Measurements from ENCODE around the gene EHHADH.

Gene EHHADH

DNA sequence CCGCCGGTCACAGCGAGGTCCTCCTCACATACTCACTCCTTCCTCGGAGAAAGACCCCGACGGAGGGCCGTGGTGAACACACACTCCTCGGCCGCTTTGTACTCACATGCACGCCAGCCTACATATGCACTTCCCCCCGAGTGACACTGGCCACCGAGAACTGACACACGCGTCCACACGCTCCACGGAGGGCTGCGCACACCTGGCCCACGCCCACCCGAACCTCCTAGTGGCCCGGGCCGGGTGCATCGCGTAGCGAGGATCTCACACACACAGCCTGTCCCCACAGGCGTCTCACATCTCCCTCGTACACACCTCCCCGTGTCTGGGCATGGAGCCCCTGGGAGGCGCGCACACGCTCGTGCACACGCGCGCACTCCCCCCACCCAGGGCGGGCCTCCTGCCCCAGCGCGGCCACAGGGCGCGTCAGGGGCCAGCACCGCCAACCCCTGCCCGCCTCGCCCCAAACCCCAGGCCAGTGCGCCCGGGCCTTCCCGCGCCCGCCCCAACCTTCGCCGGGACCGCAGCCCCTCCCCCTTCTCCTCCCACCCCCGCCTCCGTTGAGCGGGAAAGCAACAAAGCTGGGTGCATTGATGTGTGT, 100.6 kb downstream of the EHHADH start:
- no peak for DNase-seq

DNA sequence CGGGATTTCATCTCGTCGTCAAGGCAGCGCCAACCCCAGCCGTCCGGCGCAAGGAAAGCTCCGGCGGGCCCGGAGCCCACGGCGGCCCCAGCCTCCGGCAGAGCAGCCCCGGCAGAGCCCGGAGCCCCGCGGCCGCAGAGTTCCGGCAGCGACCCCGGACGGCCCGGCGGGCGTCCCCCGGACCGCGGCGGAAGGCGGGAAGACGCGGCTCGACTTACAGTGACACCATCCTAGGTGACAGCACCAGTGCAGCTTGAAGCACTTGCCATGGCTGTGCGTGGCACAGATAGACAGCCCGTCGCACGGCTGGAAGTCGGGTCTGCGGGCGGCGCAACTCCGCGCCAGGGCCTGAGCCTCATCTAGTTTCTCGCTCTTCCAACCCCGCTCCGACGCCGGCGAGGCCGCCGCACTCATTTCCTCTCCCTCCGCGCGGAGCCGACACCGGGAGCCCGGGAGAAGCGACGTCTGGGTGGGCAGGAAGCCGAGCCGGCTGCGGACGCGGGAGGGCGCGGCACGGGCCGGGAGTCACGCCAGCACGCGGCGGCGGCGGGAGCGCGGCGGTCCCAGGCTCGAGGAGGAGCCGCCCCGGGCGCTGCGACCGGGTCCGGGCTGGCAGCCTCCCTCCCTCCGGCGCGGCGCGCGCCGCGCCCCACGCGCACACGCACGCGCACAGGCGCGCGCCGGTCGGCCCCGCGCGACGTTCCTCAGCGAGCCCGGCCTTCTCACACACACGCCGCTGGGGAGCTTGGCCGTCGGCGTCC, 101.3 kb downstream of the EHHADH start, which contains the start of gene C3orf70:
C3orf70 (minus strand) TSS at position 651 of the 761 bp plus-strand sequence; CDS start at position 414, 237 bp downstream.
- in situ Hi-C loops (cut with MboI; ENCODE audit: low pct_unique_long_range_greater_than_20kb, low sequenced_read_pairs), result no loop called here
- peak; percentile 54 for DNase-seq

More for the DNA sequence above, 100.6 kb downstream of the EHHADH start:
- in situ Hi-C loops (cut with MboI; ENCODE audit: low pct_unique_long_range_greater_than_20kb, low sequenced_read_pairs), result no loop called here

DNA sequence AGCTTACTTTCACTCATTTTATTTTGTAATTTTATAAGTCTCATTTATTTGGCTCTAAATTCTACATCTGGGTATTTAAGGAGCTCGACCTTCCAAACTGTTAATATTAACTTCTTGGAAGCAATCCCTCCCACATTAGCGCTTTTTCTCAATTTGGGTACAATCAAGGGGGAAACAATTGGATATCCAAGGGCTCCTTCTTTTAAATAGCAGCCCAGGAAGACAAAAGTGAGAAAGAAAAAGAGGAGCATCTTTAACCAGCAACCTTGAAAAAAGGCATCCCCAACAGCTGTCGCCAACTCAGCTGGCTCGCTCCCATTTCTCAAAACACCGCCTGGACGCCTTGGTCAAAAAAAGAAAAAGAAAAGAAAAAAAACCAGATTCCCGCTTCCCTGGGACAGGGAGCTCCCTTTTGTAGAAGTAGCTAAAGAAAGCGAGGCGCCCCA, 101.9 kb downstream of the EHHADH start:
- in situ Hi-C loops (cut with MboI; ENCODE audit: low pct_unique_long_range_greater_than_20kb, low sequenced_read_pairs), result no loop called here
- no peak for DNase-seq

DNA sequence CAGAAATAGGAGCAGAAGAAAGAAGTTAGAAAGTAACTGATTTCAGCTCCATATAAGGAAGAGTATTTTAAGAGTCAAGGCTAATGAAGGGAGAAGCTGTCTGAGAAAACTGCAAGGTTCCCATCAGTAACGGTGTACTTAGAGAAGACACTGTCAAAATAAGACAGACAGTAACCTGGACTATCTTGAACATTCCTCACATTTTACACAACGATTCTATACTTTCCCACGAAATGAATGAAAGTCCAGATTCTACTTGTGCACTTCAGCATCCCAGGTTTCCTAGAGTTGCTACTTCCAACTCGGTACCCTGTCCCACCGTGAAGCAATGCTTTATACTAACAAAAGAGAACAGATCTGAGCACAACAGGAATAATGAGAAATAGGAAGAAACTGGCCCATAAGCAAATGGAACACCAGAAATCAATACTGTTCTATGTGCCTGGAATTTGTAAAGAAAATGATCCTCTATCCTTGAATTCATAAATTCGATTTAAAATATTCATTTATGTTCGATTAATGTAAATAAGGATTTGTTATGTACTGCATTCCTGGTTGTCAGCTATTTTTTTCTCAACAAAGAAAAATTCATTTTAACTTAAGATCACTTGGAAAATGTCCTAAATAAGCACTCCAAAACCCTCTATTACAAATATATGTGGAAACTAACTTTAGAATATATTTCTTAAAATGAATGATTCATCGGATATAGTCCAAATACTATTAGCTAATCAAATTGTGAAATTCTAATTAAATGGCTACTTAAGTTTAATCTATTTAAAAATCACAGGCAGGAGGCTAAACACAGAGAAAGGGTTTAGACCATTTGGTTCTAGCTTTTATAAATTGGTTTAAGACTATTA, 102.5 kb downstream of the EHHADH start:
- in situ Hi-C loops (cut with MboI; ENCODE audit: low pct_unique_long_range_greater_than_20kb, low sequenced_read_pairs), result no loop called here
- no peak for DNase-seq

DNA sequence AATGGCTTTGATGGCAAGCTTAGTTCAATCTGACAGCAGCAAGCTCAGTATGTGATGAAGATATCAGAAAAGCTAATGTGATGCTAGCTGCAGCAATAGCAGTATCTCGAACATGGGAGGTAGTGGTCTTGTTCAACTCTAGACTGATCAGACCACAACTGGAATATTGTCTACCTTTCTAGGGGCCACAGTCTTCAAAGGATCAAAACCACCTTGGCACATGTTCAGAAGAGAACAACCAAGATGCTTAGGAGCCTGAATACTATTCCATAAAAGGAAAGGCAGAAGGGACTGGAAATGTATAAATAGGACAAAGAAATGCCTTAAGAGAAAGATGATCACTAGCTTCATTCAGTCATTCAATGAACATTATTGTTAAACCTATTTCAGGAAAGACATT, 103.3 kb downstream of the EHHADH start:
- no peak for DNase-seq
- in situ Hi-C loops (cut with MboI; ENCODE audit: low pct_unique_long_range_greater_than_20kb, low sequenced_read_pairs), result no loop called here

DNA sequence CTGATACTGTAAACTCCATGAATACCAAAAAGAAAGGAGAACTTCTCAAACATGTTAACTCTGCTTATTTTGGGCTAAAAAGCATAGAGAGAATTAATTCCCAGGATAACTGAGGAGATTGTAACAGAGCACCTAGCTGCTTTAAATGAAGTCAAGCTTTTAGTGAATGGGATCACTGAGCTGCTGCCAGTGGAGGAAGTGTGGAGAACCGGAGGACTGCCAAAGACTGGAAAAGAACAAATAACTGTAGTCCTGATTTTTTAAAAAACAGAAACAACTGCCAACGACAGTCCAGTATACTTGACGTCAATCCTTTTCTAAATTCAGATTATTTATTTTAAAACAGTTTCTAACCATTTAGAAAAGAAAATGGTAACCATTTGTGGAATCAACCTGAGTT, 104.3 kb downstream of the EHHADH start:
- no peak for DNase-seq
- in situ Hi-C loops (cut with MboI; ENCODE audit: low pct_unique_long_range_greater_than_20kb, low sequenced_read_pairs), result no loop called here

DNA sequence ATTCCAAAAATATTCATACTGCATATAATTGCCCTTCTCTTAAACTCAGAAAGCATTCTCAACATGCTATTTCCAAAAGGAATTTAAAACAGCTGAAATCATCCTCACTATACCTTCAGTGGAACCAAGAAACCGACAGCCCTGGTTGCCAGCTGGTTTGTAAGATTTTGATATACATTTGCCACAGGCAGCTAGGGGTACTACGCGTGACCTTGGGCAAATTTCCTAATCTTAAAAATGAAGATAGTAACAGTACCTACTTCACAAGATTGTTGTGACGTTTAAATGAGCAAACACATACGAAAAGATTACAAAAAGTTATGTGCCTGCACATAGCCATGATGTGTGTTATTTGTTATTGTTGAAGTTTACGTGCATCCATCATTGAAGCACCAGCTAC, 108.3 kb downstream of the EHHADH start:
- DNase-seq, result no peak
- in situ Hi-C loops (cut with MboI; ENCODE audit: low pct_unique_long_range_greater_than_20kb, low sequenced_read_pairs), result no loop called here

DNA sequence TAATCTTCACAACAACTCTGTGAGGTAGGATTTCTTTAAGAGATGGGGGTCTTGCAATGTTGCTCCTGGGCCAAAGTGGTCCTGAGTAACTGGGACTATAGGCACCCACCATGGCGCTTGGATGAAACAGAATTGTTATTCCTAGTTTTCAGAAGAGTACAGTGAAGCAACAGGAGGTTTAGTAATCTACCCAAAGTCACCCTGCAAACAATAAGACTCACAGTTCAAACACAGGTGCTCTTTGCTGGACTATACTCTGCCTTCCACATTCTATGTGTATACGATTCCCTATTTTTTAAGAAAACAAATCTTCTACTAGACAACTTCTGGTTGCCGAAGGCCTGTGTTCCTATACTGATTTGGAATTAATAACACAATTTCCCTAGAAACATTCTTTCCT, 109.1 kb downstream of the EHHADH start:
- in situ Hi-C loops (cut with MboI; ENCODE audit: low pct_unique_long_range_greater_than_20kb, low sequenced_read_pairs), result no loop called here

More for the DNA sequence above, 109.1 kb downstream of the EHHADH start:
- no peak for DNase-seq

Data from KBM-7 (cell line).